GM21515 (cell line): ENCODE results near the gene ARHGAP45.
"Not testable (repeated sequence)": the region's sequence is repeated elsewhere in the genome, so short reads cannot be mapped to it uniquely, and the experiment has no call there.

ENCODE experiments used
- ATAC-seq: cut with Tn5 transposase; IDR thresholded peaks from one replicate; pipeline ENCODE4 v1.9.1; 2021; ENCODE audit not compliant: unreplicated experiment

Gene ARHGAP45

GRCh38 chr19:1113030-1113985 is 46.3 kb downstream of the ARHGAP45 start:
- ATAC-seq: peak; percentile 51

DNA sequence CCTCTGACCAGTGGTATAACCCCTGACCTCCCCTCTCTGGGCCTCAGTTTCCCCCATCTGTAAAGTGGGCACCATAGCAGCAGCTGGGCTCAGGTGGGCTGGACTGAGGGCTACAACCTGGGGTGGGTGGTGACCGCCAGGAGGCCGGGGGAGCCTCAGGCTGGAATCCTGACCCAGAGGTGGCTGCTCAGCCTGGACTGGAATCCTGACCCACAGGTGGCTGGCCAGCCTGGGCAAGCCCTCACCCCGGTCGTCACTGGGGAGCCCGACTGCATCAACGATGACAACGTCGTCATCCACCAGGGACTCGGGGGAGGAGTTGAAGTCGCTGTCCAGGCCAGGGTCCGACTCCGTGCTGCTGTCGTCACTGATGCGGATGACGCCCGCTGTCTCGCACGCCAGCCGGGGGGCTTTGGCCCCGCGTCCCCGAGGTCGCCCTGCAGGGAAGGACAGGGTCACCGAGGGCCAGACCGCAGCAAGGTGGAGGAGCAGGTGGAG is 47.1 kb downstream of the ARHGAP45 start:
- no peak for ATAC-seq

DNA sequence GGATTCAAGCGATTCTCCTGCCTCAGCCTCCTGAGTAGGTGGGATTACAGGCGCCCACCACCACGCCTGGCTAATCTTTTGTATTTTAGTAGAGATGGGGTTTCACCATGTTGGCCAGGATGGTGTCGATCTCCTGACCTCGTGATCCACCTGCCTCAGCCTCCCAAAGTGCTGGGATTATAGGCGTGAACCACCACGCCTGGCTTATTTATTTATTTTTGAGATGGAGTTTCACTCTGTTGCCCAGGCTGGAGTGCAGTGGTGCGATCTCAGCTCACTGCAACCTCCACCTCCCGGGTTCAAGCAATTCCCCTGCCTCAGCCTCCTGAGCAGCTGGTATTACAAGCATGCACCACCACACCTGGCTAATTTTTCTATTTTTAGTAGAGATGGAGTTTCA is 47.8 kb downstream of the ARHGAP45 start:
- ATAC-seq: not testable (repeated sequence)

- ATAC-seq: no peak
Measured at GRCh38 chr19:1115646-1116420, 48.9 kb downstream of the ARHGAP45 start.

GRCh38 chr19:1116726-1117581 is 50.0 kb downstream of the ARHGAP45 start:
- ATAC-seq: no peak

DNA sequence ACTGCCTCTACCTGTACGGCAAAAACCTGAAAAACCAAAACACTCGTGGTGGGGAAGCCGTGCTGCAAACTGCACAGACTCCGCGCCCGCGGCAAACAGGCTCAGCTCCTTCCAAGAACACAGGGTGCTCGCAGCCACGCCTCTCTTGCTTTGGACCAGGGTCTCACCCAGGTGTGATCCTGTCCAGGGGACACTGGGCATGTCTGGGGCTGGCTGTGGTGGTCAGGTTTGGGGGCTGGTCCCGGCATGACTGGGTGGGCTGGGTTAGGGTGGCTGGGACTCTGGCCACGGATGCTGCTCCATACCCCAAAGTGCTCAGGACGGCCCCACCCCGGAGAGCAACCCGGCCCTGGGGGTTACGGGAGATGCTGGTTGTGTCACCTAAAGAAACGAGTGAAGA is 50.7 kb downstream of the ARHGAP45 start:
- ATAC-seq: no peak

DNA sequence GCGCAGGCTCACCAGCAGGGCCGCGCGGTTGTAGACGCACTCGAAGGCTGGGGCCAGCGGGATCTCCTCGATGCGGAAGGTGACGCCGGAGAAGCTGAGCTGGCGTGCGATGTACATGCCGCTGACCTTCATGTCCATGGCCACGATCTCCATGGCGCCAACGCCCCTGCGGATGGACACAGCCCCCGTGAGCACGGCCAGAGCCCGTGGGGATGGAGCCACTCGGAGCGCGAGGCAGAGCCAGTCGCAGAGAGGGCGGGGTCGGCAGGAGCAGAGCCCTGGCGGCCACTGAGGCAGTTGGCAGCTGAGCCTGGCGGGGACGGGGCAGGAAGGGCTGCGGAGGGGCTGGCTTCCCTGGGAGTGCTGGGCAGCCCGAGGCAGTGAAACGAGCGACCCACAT is 52.0 kb downstream of the ARHGAP45 start:
- ATAC-seq: no peak

DNA sequence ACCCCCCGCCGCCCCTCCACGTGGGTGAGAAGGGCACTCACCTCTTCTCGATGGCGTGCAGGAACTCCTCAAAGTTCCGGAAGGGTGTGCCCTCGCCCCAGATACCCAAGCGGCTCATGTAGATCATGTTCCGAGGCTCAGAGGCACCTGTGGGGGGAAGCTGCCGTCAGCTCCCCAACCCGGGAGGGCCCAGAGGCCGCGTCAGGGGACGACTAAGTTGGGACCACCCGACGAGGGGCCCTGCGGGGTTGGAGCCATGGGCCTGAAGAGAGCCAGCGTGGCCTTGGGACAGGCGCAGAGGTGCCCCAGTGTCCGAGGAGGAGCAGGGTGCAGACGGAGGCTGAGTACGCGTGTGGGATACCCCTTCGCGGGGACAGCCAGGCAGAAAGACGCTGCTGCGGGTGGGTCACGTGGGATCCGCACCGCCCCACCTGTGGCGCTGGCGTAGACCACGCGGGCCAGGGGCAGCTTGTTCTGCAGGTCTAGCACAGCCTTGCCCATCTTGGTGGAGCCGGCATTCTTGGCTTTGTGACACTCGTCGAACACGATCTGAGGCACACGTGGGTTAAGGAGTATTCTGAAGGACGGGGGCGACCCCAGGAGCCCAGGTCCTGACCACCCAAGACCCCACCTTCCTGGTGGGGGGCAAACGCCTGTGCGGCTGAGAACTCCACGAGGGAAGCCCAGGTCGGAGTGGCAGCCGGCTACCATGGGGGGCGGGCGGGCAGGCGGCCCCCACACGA is 52.7 kb downstream of the ARHGAP45 start:
- ATAC-seq: no peak

DNA sequence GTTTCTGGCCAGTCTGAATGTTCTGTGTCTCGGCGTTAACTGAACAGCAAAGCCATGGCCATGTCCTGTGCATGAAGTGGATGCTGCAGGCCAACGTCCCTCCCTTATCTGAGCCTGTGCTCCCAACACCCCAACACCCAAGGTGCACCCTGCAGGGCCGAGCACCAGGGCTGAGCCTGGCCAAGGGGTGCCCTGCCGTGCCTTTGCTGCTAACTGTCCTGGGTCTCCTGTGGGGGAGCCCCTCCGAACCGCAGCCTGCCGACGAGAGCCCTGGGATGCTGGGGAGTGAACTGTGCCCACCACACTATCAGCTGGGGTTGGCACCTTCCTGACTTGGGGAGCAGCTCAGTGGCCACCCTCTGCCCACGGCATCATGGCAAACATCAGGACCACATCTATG is 54.4 kb downstream of the ARHGAP45 start:
- no peak for ATAC-seq

GRCh38 chr19:1122021-1122971 is 55.3 kb downstream of the ARHGAP45 start:
- ATAC-seq: no peak

DNA sequence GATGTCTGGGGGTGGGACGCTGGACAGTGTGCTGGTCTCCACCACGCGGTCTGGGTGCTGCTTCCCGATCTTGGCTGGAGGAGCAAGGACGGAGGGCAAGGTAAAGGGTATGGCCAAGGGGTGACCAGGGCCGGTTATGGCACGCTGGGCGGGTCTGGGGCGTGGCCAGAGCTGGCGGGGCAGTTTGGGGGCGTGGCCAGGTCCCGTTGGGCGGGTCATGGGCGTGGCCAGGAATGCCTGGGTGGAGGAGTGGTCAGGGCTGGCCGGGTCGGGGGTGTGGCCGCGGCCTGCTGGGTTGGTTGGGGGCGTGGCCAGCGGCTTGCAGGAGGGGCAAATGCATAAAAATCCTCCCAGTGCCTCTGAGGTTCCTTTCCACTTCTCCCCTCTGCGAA is 56.0 kb downstream of the ARHGAP45 start:
- ATAC-seq: no peak

DNA sequence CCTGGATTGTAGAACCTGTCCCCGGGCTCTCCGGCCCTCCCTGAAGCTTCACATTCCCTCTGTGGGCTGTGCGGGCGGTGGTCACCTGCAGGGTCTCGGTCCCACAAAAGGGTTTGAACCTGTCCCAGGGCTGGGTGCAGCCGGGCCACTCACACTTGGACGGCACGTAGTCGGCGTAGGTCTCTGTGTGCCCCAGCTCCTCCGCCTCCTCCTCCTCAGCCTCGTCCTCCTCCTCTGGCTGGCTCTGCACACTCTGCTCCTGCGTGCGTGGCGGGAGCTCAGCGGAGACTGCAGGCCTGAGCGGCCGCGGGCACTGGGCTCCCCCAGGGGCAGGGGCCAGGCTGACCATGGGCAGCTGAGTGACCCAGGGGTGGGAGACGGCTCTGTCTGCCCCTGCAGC is 56.4 kb downstream of the ARHGAP45 start:
- ATAC-seq: no peak

- ATAC-seq: no peak
Measured at GRCh38 chr19:1123885-1124677, 57.1 kb downstream of the ARHGAP45 start.

DNA sequence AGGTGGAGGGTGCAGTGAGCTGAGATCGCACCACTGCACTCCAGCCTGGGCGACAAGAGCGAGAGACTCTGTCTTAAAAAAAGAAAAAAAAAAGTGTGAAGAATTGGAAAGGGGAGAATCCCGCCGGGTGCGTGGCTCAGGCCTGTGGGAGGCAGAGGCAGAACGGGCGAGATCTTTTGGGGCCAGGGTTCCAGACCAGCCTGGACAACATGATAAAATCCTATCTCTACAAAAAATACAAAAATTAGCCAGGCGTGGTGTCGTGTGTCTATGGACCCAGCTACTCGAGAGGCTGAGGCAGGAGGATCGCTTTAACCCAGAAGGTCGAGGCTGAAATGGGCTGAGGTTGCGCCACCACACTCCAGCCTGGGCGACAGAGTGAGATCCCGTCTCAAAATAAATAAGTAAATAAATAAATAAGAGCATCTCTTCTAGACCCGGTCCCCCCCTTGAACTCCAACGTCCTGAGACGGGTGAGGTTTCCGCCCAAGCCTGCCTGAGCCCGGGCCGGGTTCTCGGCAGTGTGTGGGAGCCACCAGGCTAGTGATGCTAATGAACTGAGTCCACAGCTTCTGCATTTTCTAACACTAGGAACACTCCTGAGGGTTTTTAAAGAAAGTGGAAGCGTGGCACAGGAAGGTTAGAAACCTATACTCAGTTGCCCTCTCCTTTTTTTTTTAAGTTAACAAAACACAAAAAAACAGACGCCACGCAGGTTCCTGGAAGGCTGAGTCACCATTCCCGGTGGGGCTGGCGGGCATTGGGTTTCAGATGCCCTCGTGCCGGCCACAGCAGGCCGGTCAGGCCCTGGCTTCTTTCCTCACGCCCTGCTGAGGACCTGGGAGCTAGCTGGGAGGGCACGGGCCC is 58.9 kb downstream of the ARHGAP45 start:
- ATAC-seq: no peak

GRCh38 chr19:1126984-1127760 is 60.2 kb downstream of the ARHGAP45 start:
- no peak for ATAC-seq

- no peak for ATAC-seq
Measured at GRCh38 chr19:1128106-1128505, 61.1 kb downstream of the ARHGAP45 start.

DNA sequence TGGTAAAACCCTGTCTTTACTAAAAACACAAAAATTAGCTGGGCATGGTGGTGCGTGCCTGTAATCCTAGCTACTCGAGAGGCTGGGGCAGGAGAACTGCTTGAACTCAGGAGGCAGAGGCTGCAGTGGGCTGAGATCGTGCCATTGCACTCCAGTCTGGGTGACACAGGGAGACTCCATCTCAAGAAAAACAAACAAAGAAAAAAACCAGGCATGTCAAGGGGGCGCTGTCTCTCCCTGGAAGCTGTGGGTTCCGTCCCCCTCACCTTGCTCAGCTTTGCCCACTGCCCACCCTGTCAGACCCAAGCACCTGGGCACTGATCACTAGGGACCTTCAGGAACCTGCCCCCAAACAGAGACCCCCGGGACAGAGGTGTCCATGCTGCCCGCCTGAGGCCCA is 62.1 kb downstream of the ARHGAP45 start:
- ATAC-seq: not testable (repeated sequence)
